IMR-90 (cell line): Measurements from ENCODE around the gene ARID5A. TPM values are rescaled to one million over a fixed set of nuclear protein-coding genes. Genes with fewer than 3 reads are reported as not detected.

Experiments used
- ATAC-seq: fragments of 200-7000 bp; cut with Tn5 transposase; 2 replicates; pipeline ENCODE4 v1.9.1; 2020; ENCODE audit warnings: low read depth, mild to moderate bottlenecking, moderate library complexity
- BruUV-seq: library from RNA; stranded (reverse); fragments of 400-500 nt; replicated peaks from 2 replicates; lab custom pipeline; 2021; lab: Mats Ljungman, UMichigan
- CTCF ChIA-PET: fragments of 300-600 bp; formaldehyde crosslinking; extraction: SDS; loops from one replicate; lab custom pipeline; 2021; ENCODE audit warnings: antibody characterized with exemption; lab: Yijun Ruan, JAX
- POLR2A ChIA-PET: fragments of 300-600 bp; sonication (Branson Sonifier 250); formaldehyde crosslinking; loops from one replicate; lab custom pipeline; 2022; ENCODE audit warnings: antibody characterized with exemption; ENCODE audit not compliant: unreplicated experiment; lab: Charles Lee
- DNase-seq: peaks from one replicate; pipeline ENCODE4 v3.0.0; 2013
- H2AFZ ChIP-seq: replicated peaks from 2 replicates; pipeline ENCODE3; 2013; ENCODE audit warnings: low read length, mild to moderate bottlenecking; ENCODE audit not compliant: poor library complexity
- H2AK5ac ChIP-seq: 2 replicates; pipeline ENCODE4 v1.6.1; 2013; ENCODE audit warnings: low read depth, low read length, inconsistent platforms
- H2AK9ac ChIP-seq: replicated peaks from 2 replicates; pipeline ENCODE3; 2013; ENCODE audit warnings: mild to moderate bottlenecking, low read depth, low read length, moderate library complexity; ENCODE audit not compliant: poor library complexity
- H2BK120ac ChIP-seq: 2 replicates; pipeline ENCODE4 v1.6.1; 2013; ENCODE audit warnings: low read depth, low read length, inconsistent platforms
- H2BK15ac ChIP-seq: 3 replicates; pipeline ENCODE4 v1.6.1; 2013; ENCODE audit warnings: low read depth, low read length, inconsistent platforms
- H2BK20ac ChIP-seq: 2 replicates; pipeline ENCODE4 v1.6.1; 2013; ENCODE audit warnings: low read depth, mild to moderate bottlenecking, inconsistent platforms, low read length, moderate library complexity
- H2BK5ac ChIP-seq: 2 replicates; pipeline ENCODE4 v1.6.1; 2013; ENCODE audit warnings: mild to moderate bottlenecking, low read depth, low read length, inconsistent platforms; ENCODE audit not compliant: poor library complexity, severe bottlenecking
- H3K14ac ChIP-seq: replicated peaks from 2 replicates; pipeline ENCODE4 v1.6.1; 2013; ENCODE audit warnings: low read depth, low read length, inconsistent platforms
- H3K18ac ChIP-seq: 2 replicates; pipeline ENCODE4 v1.6.1; 2013; ENCODE audit warnings: low read depth, low read length, control low read depth
- H3K23ac ChIP-seq: 2 replicates; pipeline ENCODE4 v1.6.1; 2013; ENCODE audit warnings: low read depth, low read length, inconsistent platforms
- H3K27ac ChIP-seq: 2 replicates; pipeline ENCODE4 v1.5.1; 2013; ENCODE audit warnings: mild to moderate bottlenecking, control low read depth, low read length; ENCODE audit not compliant: insufficient read depth
- H3K27me3 ChIP-seq: 2 replicates; pipeline ENCODE4 v1.6.1; 2013; ENCODE audit warnings: low read length; ENCODE audit not compliant: control insufficient read depth, insufficient read depth
- H3K36me3 ChIP-seq: 2 replicates; pipeline ENCODE4 v1.6.1; 2013; ENCODE audit warnings: low read length, mixed read lengths; ENCODE audit not compliant: control insufficient read depth, insufficient read depth
- H3K4ac ChIP-seq: 2 replicates; pipeline ENCODE4 v1.6.1; 2013; ENCODE audit warnings: low read depth, low read length, inconsistent platforms
- H3K4me1 ChIP-seq: 2 replicates; pipeline ENCODE4 v1.6.1; 2013; ENCODE audit warnings: low read length, mixed read lengths; ENCODE audit not compliant: control insufficient read depth, insufficient read depth
- H3K4me2 ChIP-seq: 2 replicates; pipeline ENCODE4 v1.6.1; 2013; ENCODE audit warnings: low read depth, mild to moderate bottlenecking, control low read depth, low read length, moderate library complexity
- H3K4me3 ChIP-seq: 2 replicates; pipeline ENCODE4 v1.5.1; 2013; ENCODE audit warnings: low read depth, mild to moderate bottlenecking, control low read depth, low read length, moderate library complexity; ENCODE audit not compliant: insufficient read depth
- H3K56ac ChIP-seq: 2 replicates; pipeline ENCODE4 v1.6.1; 2013; ENCODE audit warnings: low read length, inconsistent platforms; ENCODE audit not compliant: insufficient read depth; ENCODE audit errors: extremely low read depth
- H3K79me1 ChIP-seq, 2 experiments: 2 replicates each; pipeline ENCODE4 v1.6.1; 2013; ENCODE audit warnings: low read length in 2 of 2, inconsistent platforms in 1 of 2, low read depth in 1 of 2
- H3K9ac ChIP-seq: 2 replicates; pipeline ENCODE4 v1.6.1; 2013; ENCODE audit warnings: low read depth, low read length, control low read depth
- H3K9me1 ChIP-seq: 2 replicates; pipeline ENCODE4 v1.6.1; 2013; ENCODE audit warnings: low read length, inconsistent platforms; ENCODE audit not compliant: insufficient read depth
- H3K9me3 ChIP-seq: 2 replicates; pipeline ENCODE4 v1.6.1; 2013; ENCODE audit warnings: low read length; ENCODE audit not compliant: control insufficient read depth, insufficient read depth
- H4K20me1 ChIP-seq: 2 replicates; pipeline ENCODE4 v1.6.1; 2013; ENCODE audit warnings: low read length, inconsistent platforms; ENCODE audit not compliant: insufficient read depth
- H4K5ac ChIP-seq: 2 replicates; pipeline ENCODE4 v1.6.1; 2013; ENCODE audit warnings: mild to moderate bottlenecking, low read depth, low read length, control low read depth
- H4K8ac ChIP-seq, 2 experiments: 2 replicates each; pipeline ENCODE4 v1.6.1; 2013; ENCODE audit warnings: low read depth in 2 of 2, low read length in 2 of 2, control low read depth in 1 of 2, inconsistent platforms in 1 of 2
- H4K91ac ChIP-seq: 2 replicates; pipeline ENCODE4 v1.6.1; 2013; ENCODE audit warnings: low read depth, low read length, inconsistent platforms; ENCODE audit not compliant: insufficient read depth
- BHLHE40 ChIP-seq: fragments of 150-350 bp; IDR thresholded peaks from 2 replicates; pipeline ENCODE4 v1.6.1; 2016; ENCODE audit warnings: mild to moderate bottlenecking, low read depth, low read length
- CEBPB ChIP-seq: IDR thresholded peaks from 2 replicates; pipeline ENCODE4 v1.6.1; 2012; ENCODE audit warnings: low read depth, low read length, improper control_type of control experiment
- CHD1 ChIP-seq: IDR thresholded peaks from 2 replicates; pipeline ENCODE4 v1.6.1; 2012; ENCODE audit warnings: low read depth, low read length, improper control_type of control experiment
- CTCF ChIP-seq: conservative IDR thresholded peaks from 2 replicates; pipeline ENCODE4 v1.5.1; 2012; ENCODE audit warnings: mild to moderate bottlenecking, low read depth, low read length, improper control_type of control experiment
- FOS ChIP-seq: fragments of 150-350 bp; IDR thresholded peaks from 2 replicates; pipeline ENCODE4 v1.6.1; 2016; ENCODE audit warnings: low read depth, low read length
- MAFK ChIP-seq: IDR thresholded peaks from 2 replicates; pipeline ENCODE4 v1.6.1; 2012; ENCODE audit warnings: low read depth, low read length, improper control_type of control experiment
- MAZ ChIP-seq: IDR thresholded peaks from 2 replicates; pipeline ENCODE4 v1.6.1; 2012; ENCODE audit warnings: low read depth, mild to moderate bottlenecking, low read length, improper control_type of control experiment, moderate library complexity, borderline replicate concordance
- MXI1 ChIP-seq: IDR thresholded peaks from 2 replicates; pipeline ENCODE4 v1.6.1; 2012; ENCODE audit warnings: low read depth, mild to moderate bottlenecking, low read length, moderate library complexity, borderline replicate concordance
- NFE2L2 ChIP-seq: fragments of 150-350 bp; IDR thresholded peaks from 2 replicates; pipeline ENCODE4 v1.6.1; 2016; ENCODE audit warnings: low read depth, mild to moderate bottlenecking, low read length
- POLR2A ChIP-seq: IDR thresholded peaks from 2 replicates; pipeline ENCODE4 v1.6.1; 2012; ENCODE audit warnings: mild to moderate bottlenecking, low read depth, low read length
- RAD21 ChIP-seq: IDR thresholded peaks from 2 replicates; pipeline ENCODE4 v1.6.1; 2012; ENCODE audit warnings: low read length, improper control_type of control experiment
- RCOR1 ChIP-seq: IDR thresholded peaks from 2 replicates; pipeline ENCODE4 v1.6.1; 2012; ENCODE audit warnings: mild to moderate bottlenecking, low read length, improper control_type of control experiment; ENCODE audit not compliant: insufficient replicate concordance
- RFX5 ChIP-seq: IDR thresholded peaks from 2 replicates; pipeline ENCODE4 v1.8.0; 2012; ENCODE audit warnings: low read depth, mild to moderate bottlenecking, low read length, moderate library complexity
- SMC3 ChIP-seq: fragments of 150-350 bp; IDR thresholded peaks from 2 replicates; pipeline ENCODE4 v1.6.1; 2016; ENCODE audit warnings: low read depth, mild to moderate bottlenecking, antibody characterized with exemption, low read length, moderate library complexity
- USF2 ChIP-seq: fragments of 150-350 bp; IDR thresholded peaks from 2 replicates; pipeline ENCODE4 v1.6.1; 2017; ENCODE audit warnings: mild to moderate bottlenecking, antibody characterized with exemption, low read length, low read depth
- WGBS, 2 experiments: methylation state at CpG; one replicate each; pipeline versions ENCODE4 v1.1.5 to v1.1.7; 2013; ENCODE audit warnings: missing lambda C conversion rate in 2 of 2; ENCODE audit not compliant: insufficient read length in 1 of 2; ENCODE audit errors: extremely low coverage in 2 of 2; 5-methylcytosine and 5-hydroxymethylcytosine counted together
- dilution Hi-C: fragments of 300-500 bp; cut with HindIII; formaldehyde crosslinking; loops from one replicate; pipeline ENCODE4 v1.14.3; 2018; ENCODE audit warnings: low sequenced_read_pairs; ENCODE audit not compliant: unreplicated experiment
- in situ Hi-C: fragments of 300-500 bp; cut with MboI; formaldehyde crosslinking; loops from 3 replicates; pipeline ENCODE4 v1.14.3; 2019; ENCODE audit warnings: low sequenced_read_pairs, inconsistent platforms, mixed read lengths
- intact Hi-C: fragments of 100-400 bp; cut with micrococcal nuclease; formaldehyde crosslinking; loops from 2 replicates; pipeline ENCODE4 v1.10.0; 2022
- polyA plus RNA-seq, 3 experiments: library from polyadenylated mRNA; depleted of rRNA; stranded (reverse); fragments of >200 nt; gene quantifications; 2 replicates each; pipeline ENCODE4 v1.2.3, GENCODE V29; 2012; ENCODE audit warnings: low replicate concordance in 1 of 3
- total RNA-seq: library from RNA; depleted of rRNA; stranded (reverse); fragments of >200 nt; gene quantifications from 2 replicates; pipeline ENCODE4 v1.2.3, GENCODE V29; 2012
- TF ChIP-seq, protein P1 (sequence below): fragments of 150-350 bp; IDR thresholded peaks from 2 replicates; pipeline ENCODE4 v1.6.1; 2016; ENCODE audit warnings: low read depth, mild to moderate bottlenecking, low read length, moderate library complexity, borderline replicate concordance

Gene ARID5A
- total and polyA plus RNA-seq, 2 of the 4 experiments (the other 2 are of a cell fraction), result 2.3 to 6.7 TPM

GRCh38 chr2:96575785-96576456 is 39.4 kb downstream of the ARID5A start:
- no peak overlapping the region for H3K18ac ChIP-seq
- peaks cover 3% of the 10 kb centered on the region; the same call in 1 of the 2 replicates for H3K9me1 ChIP-seq
- ATAC-seq (no peak), DNase-seq (no peak)
- TF ChIP-seq FOS (no peak), RAD21 (no peak), BHLHE40 (no peak), CEBPB (no peak), MXI1 (no peak), CHD1 (no peak), USF2 (no peak), NFE2L2 (no peak), MAFK (no peak), MAZ (no peak), SMC3 (no peak), CTCF (no peak), RCOR1 (no peak), RFX5 (no peak), POLR2A (no peak)
- TF ChIP-seq, protein P1, sequence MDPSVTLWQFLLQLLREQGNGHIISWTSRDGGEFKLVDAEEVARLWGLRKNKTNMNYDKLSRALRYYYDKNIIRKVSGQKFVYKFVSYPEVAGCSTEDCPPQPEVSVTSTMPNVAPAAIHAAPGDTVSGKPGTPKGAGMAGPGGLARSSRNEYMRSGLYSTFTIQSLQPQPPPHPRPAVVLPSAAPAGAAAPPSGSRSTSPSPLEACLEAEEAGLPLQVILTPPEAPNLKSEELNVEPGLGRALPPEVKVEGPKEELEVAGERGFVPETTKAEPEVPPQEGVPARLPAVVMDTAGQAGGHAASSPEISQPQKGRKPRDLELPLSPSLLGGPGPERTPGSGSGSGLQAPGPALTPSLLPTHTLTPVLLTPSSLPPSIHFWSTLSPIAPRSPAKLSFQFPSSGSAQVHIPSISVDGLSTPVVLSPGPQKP, result no peak
- no peak overlapping the region for H2AK5ac ChIP-seq
- CTCF ChIA-PET, result no interaction called here
- H2AFZ ChIP-seq, result no peak overlapping the region
- H3K9ac ChIP-seq, result no peak overlapping the region
- WGBS, 2 experiments, result no CpG with 5 or more reads among the region's 1 CpG
- H4K91ac ChIP-seq, result no peak overlapping the region
- H3K4me1 ChIP-seq, result no peaks in the 10 kb centered on the region
- H3K36me3 ChIP-seq, result no peaks in the 10 kb centered on the region
- intact Hi-C loops, result no loop called here
- H3K4me3 ChIP-seq, result no peak overlapping the region
- H4K8ac ChIP-seq, result no peak overlapping the region
- H2BK15ac ChIP-seq, result no peak overlapping the region
- BruUV-seq, result no TSS peak
- in situ Hi-C loops, result no loop called here
- H3K27me3 ChIP-seq, result no peaks in the 10 kb centered on the region
- no peak overlapping the region for H3K23ac ChIP-seq
- no peak overlapping the region for H3K27ac ChIP-seq
- no peak overlapping the region for H2AK9ac ChIP-seq
- H2BK20ac ChIP-seq, result no peak overlapping the region
- no peak overlapping the region for H2BK5ac ChIP-seq
- no peak overlapping the region for H3K14ac ChIP-seq
- H3K56ac ChIP-seq, result no peak overlapping the region
- dilution Hi-C loops, result no loop called here
- H3K79me1 ChIP-seq, result no peaks in the 10 kb centered on the region
- H4K20me1 ChIP-seq, result no peaks in the 10 kb centered on the region
- no peak overlapping the region for H3K4ac ChIP-seq
- no peaks in the 10 kb centered on the region for H3K9me3 ChIP-seq
- no peak overlapping the region for H2BK120ac ChIP-seq
- no peak overlapping the region for H3K4me2 ChIP-seq
- no peak overlapping the region for H4K5ac ChIP-seq
- POLR2A ChIA-PET, result no interaction called here
